HL-60 (cell line): ENCODE measurements around the gene MDM4.

ENCODE experiments used
- DNase-seq, 2 experiments: peaks; one replicate each; pipeline ENCODE4 v3.0.0-alpha.2; 2010 to 2020; ENCODE audit warnings: low read depth in 1 of 2, low spot score in 1 of 2
- H3K27ac ChIP-seq: fragments of 250-450 bp; sonication (Bioruptor Pico); replicated peaks from 2 replicates; pipeline ENCODE4 v1.5.1; 2020; ENCODE audit warnings: mild to moderate bottlenecking, moderate library complexity
- H3K27me3 ChIP-seq: fragments of 250-450 bp; sonication (Bioruptor Pico); 2 replicates; pipeline ENCODE4 v1.5.1; 2021; ENCODE audit warnings: mild to moderate bottlenecking, moderate library complexity; ENCODE audit not compliant: insufficient read depth, poor library complexity, severe bottlenecking
- H3K4me3 ChIP-seq: replicated peaks from 2 replicates; pipeline ENCODE4 v1.5.1; 2011; ENCODE audit warnings: mild to moderate bottlenecking, control low read depth, low read length; ENCODE audit not compliant: insufficient read depth
- CTCF ChIP-seq: IDR thresholded peaks from one replicate; pipeline ENCODE4 v1.5.1; 2011; ENCODE audit warnings: low read length, control low read depth, inconsistent platforms; ENCODE audit not compliant: insufficient read depth
- GABPA ChIP-seq: IDR thresholded peaks from 2 replicates; pipeline ENCODE4 v1.6.1; 2012; ENCODE audit warnings: low read depth
- POLR2AphosphoS5 ChIP-seq: IDR thresholded peaks from 2 replicates; pipeline ENCODE4 v1.6.1; 2012; ENCODE audit warnings: low read depth
- SPI1 ChIP-seq: IDR thresholded peaks from 2 replicates; pipeline ENCODE4 v1.6.1; 2012; ENCODE audit warnings: low read depth, mild to moderate bottlenecking, borderline replicate concordance
- TF ChIP-seq, protein P1 (sequence below): IDR thresholded peaks from 2 replicates; pipeline ENCODE4 v1.6.1; 2012; ENCODE audit warnings: low read depth; ENCODE audit not compliant: insufficient replicate concordance

MDM4 gene

DNA sequence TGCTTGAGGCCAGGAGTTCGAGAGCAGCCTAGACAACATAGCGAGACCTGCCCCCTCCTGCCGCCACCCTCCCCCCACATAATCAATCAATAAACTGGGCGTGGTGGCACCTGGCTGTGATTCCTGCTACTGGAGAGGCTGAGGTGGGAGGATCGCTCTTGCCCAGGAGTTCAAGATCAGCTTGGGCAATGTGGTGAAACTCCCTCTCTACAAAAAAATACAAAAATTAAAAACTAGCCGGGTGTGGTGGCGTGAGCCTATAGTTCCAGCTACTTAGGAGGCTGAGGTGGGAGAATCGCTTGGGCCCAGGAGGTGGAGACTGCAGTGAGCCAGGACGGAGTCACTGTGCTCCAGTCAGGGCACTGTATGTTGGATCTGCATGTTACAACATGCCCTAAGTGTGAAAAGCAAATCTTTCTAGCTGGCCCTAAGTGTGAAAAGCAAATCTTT is 7.0 kb upstream of the MDM4 start:
- no peaks in the 10 kb centered on the region for H3K27me3 ChIP-seq
- no peak overlapping the region for H3K27ac ChIP-seq
- TF ChIP-seq SPI1 (no peak), GABPA (no peak), POLR2AphosphoS5 (no peak), CTCF (no peak)
- TF ChIP-seq, protein P1, sequence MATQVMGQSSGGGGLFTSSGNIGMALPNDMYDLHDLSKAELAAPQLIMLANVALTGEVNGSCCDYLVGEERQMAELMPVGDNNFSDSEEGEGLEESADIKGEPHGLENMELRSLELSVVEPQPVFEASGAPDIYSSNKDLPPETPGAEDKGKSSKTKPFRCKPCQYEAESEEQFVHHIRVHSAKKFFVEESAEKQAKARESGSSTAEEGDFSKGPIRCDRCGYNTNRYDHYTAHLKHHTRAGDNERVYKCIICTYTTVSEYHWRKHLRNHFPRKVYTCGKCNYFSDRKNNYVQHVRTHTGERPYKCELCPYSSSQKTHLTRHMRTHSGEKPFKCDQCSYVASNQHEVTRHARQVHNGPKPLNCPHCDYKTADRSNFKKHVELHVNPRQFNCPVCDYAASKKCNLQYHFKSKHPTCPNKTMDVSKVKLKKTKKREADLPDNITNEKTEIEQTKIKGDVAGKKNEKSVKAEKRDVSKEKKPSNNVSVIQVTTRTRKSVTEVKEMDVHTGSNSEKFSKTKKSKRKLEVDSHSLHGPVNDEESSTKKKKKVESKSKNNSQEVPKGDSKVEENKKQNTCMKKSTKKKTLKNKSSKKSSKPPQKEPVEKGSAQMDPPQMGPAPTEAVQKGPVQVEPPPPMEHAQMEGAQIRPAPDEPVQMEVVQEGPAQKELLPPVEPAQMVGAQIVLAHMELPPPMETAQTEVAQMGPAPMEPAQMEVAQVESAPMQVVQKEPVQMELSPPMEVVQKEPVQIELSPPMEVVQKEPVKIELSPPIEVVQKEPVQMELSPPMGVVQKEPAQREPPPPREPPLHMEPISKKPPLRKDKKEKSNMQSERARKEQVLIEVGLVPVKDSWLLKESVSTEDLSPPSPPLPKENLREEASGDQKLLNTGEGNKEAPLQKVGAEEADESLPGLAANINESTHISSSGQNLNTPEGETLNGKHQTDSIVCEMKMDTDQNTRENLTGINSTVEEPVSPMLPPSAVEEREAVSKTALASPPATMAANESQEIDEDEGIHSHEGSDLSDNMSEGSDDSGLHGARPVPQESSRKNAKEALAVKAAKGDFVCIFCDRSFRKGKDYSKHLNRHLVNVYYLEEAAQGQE, result no peak
- H3K4me3 ChIP-seq, result no peak overlapping the region
- DNase-seq, result no peak

DNA sequence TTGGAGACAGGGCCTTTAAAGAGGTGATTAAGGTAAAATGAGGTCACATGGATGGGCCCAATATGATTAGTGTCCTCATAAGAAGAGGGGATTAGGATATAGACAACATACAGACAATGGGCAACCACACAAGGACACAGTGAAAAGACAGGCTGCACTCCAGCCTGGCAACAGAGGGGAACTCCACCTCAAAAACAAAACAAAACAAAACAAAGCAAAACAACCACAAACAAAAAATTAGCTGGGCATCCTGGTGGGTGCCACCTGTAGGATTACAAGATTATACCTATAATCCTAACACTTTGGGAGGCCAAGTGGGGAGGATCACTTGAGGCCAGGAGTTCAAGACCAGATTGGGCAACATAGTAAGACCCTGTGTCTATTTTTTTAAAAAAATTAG is 4.8 kb upstream of the MDM4 start:
- no peak for DNase-seq
- Histone ChIP-seq H3K27ac (no peak overlapping the region), H3K27me3 (no peaks in the 10 kb centered on the region), H3K4me3 (no peak overlapping the region)
- TF ChIP-seq GABPA, result no peak
- TF ChIP-seq, protein P1, result no peak
- TF ChIP-seq CTCF, result no peak
- no peak for TF ChIP-seq POLR2AphosphoS5
- TF ChIP-seq SPI1, result no peak

GRCh38 chr1:204513117-204513716 is 3.0 kb upstream of the MDM4 start:
- DNase-seq, result peak; percentile 51 to 52
- Histone ChIP-seq H3K27me3 (no peaks in the 10 kb centered on the region), H3K27ac (peak overlapping the region; percentile 86), H3K4me3 (peak overlapping the region; percentile 28)
- TF ChIP-seq GABPA (no peak), CTCF (no peak), POLR2AphosphoS5 (0 out of 2 replicates have a peak, but pooled peaks have one; percentile 28), SPI1 (peak; percentile 83)
- TF ChIP-seq, protein P1, result no peak
